ENCODE measurements around the gene ISM1.

ISM1 gene

GRCh38 chr20:13283869-13284829 lies 63.1 kb downstream of the ISM1 start:
- DNase-seq (ENCODE audit: low read depth), result no peak

- no peak for DNase-seq (ENCODE audit: low read depth)
These were observed 63.8 kb downstream of the ISM1 start for GRCh38 chr20:13284830-13285229.

GRCh38 chr20:13285408-13285807 lies 64.3 kb downstream of the ISM1 start:
- DNase-seq (ENCODE audit: low read depth), result no peak

GRCh38 chr20:13286052-13286451 lies 65.0 kb downstream of the ISM1 start:
- DNase-seq (ENCODE audit: low read depth), result no peak

GRCh38 chr20:13286607-13287006 lies 65.5 kb downstream of the ISM1 start:
- DNase-seq (ENCODE audit: low read depth), result no peak

GRCh38 chr20:13288357-13288756 lies 67.3 kb downstream of the ISM1 start:
- no peak for DNase-seq (ENCODE audit: low read depth)

GRCh38 chr20:13289031-13289430 lies 68.0 kb downstream of the ISM1 start:
- no peak for DNase-seq (ENCODE audit: low read depth)

- DNase-seq (ENCODE audit: low read depth), result no peak
These were observed 69.7 kb downstream of the ISM1 start for GRCh38 chr20:13290724-13291123.

GRCh38 chr20:13291157-13291556 lies 70.1 kb downstream of the ISM1 start:
- DNase-seq (ENCODE audit: low read depth), result no peak

GRCh38 chr20:13292201-13292885 lies 71.3 kb downstream of the ISM1 start:
- no peak for DNase-seq (ENCODE audit: low read depth)

- no peak for DNase-seq (ENCODE audit: low read depth)
These were observed 73.4 kb downstream of the ISM1 start for GRCh38 chr20:13294522-13294921.

- DNase-seq (ENCODE audit: low read depth), result no peak
These were observed 74.6 kb downstream of the ISM1 start for GRCh38 chr20:13295637-13296036.

GRCh38 chr20:13296070-13296469 lies 75.0 kb downstream of the ISM1 start:
- no peak for DNase-seq (ENCODE audit: low read depth)

- DNase-seq (ENCODE audit: low read depth), result no peak
These were observed 76.2 kb downstream of the ISM1 start for GRCh38 chr20:13297147-13297899.

GRCh38 chr20:13298692-13299373 lies 77.8 kb downstream of the ISM1 start:
- no peak for DNase-seq (ENCODE audit: low read depth)

- DNase-seq (ENCODE audit: low read depth), result no peak
These were observed 78.3 kb downstream of the ISM1 start for GRCh38 chr20:13299401-13299800.

- DNase-seq (ENCODE audit: low read depth), result no peak
These were observed 80.5 kb downstream of the ISM1 start for GRCh38 chr20:13301596-13301995.

- peak; percentile 22 for DNase-seq (ENCODE audit: low read depth)
These were observed 81.8 kb downstream of the ISM1 start for GRCh38 chr20:13302647-13303450.

GRCh38 chr20:13305284-13305683 lies 84.2 kb downstream of the ISM1 start:
- no peak for DNase-seq (ENCODE audit: low read depth)

GRCh38 chr20:13307562-13308163 lies 86.6 kb downstream of the ISM1 start:
- DNase-seq (ENCODE audit: low read depth), result no peak

- no peak for DNase-seq (ENCODE audit: low read depth)
These were observed 91.2 kb downstream of the ISM1 start for GRCh38 chr20:13312300-13312699.

Measured in activated T-cell treated with anti-CD3 and anti-CD28 coated beads for 1 hour (primary cell).